Measurements from ENCODE around the gene TXNIP.
A peak's percentile ranks its signal among the peaks of the same experiment; 100 is the strongest.

Gene TXNIP

DNA sequence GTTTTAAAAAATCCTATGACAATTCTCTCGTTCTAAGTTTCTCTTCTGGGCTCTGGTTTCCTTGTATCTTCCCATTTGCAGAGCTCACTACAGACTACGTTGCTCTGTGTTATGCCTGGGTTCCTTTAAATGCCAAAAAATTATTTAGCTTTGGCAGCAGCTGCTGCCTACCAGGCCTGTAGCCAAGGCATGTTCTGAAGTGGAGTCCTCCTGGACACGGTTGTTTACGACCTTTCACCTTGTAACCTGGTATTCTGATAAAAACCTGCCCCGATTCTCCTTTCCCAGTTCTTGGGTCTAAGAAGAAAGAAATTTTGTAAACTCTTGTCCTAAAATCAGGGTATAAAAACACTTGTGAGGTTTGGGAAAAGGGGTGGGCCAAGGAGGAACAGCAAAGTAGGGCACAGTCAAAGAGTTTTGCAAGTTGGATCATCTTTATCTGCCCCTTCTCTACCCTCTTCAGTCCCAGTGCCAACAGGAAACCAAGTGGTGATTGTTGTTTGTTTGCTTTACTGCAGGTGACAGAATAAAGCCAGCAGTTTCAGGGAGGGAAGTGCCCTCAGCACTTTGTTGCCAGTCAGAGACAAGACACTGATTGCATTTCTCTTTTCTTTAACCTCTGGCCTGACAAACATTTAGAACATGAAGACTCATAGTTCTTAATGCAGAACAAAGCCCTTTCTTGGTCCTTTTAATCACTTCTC lies 3.1 kb upstream of the TXNIP start:
- CTCF ChIA-PET, result interaction anchor here (1.1 to 14.3 kb wide), 2 partner anchors 17 to 20 kb away, joined by 3 to 176 read pairs; no protein-coding TSS in a partner anchor
- DNase-seq (ENCODE audit: extremely low spot score), result no peak
- POLR2A ChIA-PET, result no interaction called here
- TF ChIP-seq, protein P1, sequence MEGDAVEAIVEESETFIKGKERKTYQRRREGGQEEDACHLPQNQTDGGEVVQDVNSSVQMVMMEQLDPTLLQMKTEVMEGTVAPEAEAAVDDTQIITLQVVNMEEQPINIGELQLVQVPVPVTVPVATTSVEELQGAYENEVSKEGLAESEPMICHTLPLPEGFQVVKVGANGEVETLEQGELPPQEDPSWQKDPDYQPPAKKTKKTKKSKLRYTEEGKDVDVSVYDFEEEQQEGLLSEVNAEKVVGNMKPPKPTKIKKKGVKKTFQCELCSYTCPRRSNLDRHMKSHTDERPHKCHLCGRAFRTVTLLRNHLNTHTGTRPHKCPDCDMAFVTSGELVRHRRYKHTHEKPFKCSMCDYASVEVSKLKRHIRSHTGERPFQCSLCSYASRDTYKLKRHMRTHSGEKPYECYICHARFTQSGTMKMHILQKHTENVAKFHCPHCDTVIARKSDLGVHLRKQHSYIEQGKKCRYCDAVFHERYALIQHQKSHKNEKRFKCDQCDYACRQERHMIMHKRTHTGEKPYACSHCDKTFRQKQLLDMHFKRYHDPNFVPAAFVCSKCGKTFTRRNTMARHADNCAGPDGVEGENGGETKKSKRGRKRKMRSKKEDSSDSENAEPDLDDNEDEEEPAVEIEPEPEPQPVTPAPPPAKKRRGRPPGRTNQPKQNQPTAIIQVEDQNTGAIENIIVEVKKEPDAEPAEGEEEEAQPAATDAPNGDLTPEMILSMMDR (IDR thresholded peaks at IDR 0.05; ENCODE audit: control extremely low read depth, extremely low read depth, low read depth, missing control alignments), result no peak

DNA sequence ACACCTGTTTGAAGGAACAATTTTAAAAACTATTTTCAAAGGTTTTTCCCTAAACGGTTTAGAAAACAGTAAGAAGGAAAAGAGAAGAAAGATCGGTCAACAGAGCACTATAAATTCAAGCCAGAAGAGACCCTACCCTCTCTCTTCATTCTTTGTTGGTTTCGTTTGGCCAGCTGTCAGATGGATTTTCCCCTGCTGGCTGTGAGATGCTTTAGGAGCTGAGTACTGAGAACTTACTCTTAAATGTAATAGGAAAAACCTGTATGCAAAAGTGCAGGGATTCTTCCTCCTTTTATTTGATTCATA lies 1.3 kb upstream of the TXNIP start:
- CTCF ChIA-PET, result interaction anchor here (1.2 to 14.3 kb wide), 5 partner anchors 9 to 152 kb away, joined by 3 to 176 read pairs (median 5); partner anchors contain the start of gene NUDT17
- DNase-seq (ENCODE audit: extremely low spot score), result no peak
- POLR2A ChIA-PET, result no interaction called here
- TF ChIP-seq, protein P1 (IDR thresholded peaks at IDR 0.05; ENCODE audit: control extremely low read depth, extremely low read depth, low read depth, missing control alignments), result no peak

DNA sequence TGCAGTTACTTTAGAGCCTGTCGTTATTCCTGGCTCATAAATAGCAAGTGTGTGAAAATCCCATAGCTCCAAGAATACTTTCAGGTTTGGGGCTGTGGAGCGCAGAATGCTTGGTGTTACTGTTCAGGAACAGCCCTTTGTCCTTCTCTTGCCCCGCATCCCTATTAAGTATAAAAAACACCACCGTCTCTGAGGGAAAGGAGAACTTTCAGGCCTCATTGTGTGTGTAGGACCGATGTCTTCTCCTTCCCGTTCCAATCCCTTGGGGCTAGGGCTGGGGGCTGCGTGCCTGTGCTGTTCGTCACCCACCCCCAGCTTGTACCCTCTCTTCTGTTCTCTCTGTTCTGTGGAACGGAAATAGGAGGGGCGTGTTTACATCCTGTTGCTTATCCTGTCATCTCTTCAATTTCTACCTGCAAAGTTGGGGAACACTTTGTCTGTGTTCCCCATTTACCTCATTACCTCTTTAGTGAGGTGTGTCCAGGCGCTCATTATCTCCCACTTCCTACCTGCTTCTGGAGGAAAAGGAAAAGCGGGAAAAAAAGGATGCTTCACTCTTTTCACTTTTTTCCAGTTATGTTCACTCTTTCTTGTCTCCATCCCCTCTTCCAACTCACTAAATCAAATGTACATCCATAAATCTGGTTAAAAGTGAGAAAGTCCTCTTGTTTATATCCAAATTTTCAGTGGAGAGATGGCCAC lies 788 bp upstream of the TXNIP start:
- CTCF ChIA-PET, result interaction anchor here (1.2 to 14.3 kb wide), 5 partner anchors 8 to 152 kb away, joined by 3 to 176 read pairs (median 5); partner anchors contain the start of gene NUDT17

DNA sequence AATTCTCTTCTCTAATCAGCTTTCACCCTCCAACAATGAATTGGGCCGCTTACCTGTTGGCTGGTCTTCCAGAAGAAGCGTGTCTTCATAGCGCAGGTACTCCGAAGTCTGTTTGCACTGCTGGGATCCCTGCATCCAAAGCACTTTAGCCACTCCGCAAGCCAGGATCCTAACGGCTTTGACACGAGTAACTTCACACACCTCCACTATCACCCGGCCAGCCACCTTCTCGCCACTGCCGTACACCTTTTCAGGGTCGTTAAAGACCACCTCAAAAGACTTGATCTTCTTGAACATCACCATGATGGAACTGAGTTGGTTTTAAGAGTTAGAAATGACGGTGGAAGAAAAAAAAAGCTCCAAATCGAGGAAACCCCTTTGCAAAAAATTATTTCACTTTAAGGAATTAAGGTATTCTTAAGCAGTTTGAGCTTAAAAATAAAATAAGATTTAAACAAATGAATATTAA lies 381 bp downstream of the TXNIP start:
- DNase-seq (ENCODE audit: extremely low spot score), result no peak
- CTCF ChIA-PET, result interaction anchor here (0.7 to 14.3 kb wide), 3 partner anchors 10 to 70 kb away, joined by 3 to 176 read pairs (median 15); no protein-coding TSS in a partner anchor
- TF ChIP-seq, protein P1 (IDR thresholded peaks at IDR 0.05; ENCODE audit: control extremely low read depth, extremely low read depth, low read depth, missing control alignments), result no peak
- POLR2A ChIA-PET, result interaction anchor here (0.9 to 1.6 kb wide), 2 partner anchors 14 to 16 kb away, joined by 3 to 4 read pairs; no protein-coding TSS in a partner anchor

More for the DNA sequence above, 788 bp upstream of the TXNIP start:
- peak; percentile 48 for DNase-seq (ENCODE audit: extremely low spot score)
- TF ChIP-seq, protein P1 (IDR thresholded peaks at IDR 0.05; ENCODE audit: control extremely low read depth, extremely low read depth, low read depth, missing control alignments), result no peak
- POLR2A ChIA-PET, result interaction anchor here (1.6 kb wide), 1 partner anchor 17 kb away, joined by 4 read pairs; no protein-coding TSS in a partner anchor

DNA sequence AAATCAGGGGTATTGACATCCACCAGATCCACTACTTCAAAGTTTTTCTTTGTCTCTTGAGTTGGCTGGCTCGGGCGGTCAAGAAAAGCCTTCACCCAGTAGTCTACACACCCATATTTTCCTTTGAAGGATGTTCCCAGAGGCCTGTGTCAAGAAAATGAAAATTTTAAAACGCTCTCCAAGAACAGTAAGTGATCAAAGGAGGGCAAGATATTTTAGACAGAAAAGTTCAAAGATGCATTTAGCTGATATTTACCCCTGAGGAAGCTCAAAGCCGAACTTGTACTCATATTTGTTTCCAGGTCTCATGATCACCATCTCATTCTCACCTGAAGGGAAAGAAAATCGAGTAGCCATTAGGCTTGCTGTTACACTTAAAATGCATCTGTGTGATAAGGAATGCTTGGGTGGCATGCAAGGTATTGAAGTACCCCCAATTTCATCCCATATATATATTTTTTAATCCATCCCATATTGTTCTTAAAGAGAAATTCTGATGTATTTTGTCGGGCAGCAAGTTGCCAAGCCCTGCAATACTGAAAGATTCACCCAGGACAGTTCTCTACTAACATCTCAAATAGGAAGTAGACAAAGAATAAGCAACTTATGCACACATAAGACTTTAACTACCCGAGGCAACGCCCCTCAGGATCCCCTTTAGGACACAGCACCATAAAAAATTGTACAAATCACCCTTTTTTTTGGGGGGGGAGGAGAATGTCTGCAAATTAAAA lies 1.1 kb downstream of the TXNIP start:
- POLR2A ChIA-PET, result no interaction called here
- TF ChIP-seq, protein P1 (IDR thresholded peaks at IDR 0.05; ENCODE audit: control extremely low read depth, extremely low read depth, low read depth, missing control alignments), result no peak
- CTCF ChIA-PET, result interaction anchor here (0.7 to 14.3 kb wide), 2 partner anchors 12 to 15 kb away, joined by 3 to 176 read pairs; no protein-coding TSS in a partner anchor
- DNase-seq (ENCODE audit: extremely low spot score), result no peak

All from GM10248 (cell line).